Panc1 (cell line): ENCODE data around the gene MPPE1. TPM values are rescaled to one million over a fixed set of nuclear protein-coding genes. Genes with fewer than 3 reads are reported as not detected.
A peak's percentile ranks its signal among the peaks of the same experiment; 100 is the strongest.

Experiments
- ATAC-seq: fragments of 200-7000 bp; cut with Tn5 transposase; 2 replicates; pipeline ENCODE4 v1.9.1; 2020; ENCODE audit warnings: mild to moderate bottlenecking, moderate library complexity
- BruUV-seq: library from RNA; stranded (reverse); fragments of 400-500 nt; replicated peaks from 2 replicates; lab custom pipeline; 2021; lab: Mats Ljungman, UMichigan
- CTCF ChIA-PET: fragments of 300-600 bp; sonication (Branson Sonifier 250); formaldehyde crosslinking; loops from one replicate; lab custom pipeline; 2022; ENCODE audit warnings: antibody characterized with exemption; lab: Charles Lee
- POLR2A ChIA-PET: fragments of 300-600 bp; sonication (Branson Sonifier 250); formaldehyde crosslinking; loops from one replicate; lab custom pipeline; 2022; ENCODE audit warnings: antibody characterized with exemption; lab: Charles Lee
- DNase-seq: peaks from one replicate; pipeline ENCODE4 v3.0.0-alpha.2; 2010; ENCODE audit warnings: low read depth, low spot score
- H3K27ac ChIP-seq: 2 replicates; pipeline ENCODE4 v1.5.1; 2011; ENCODE audit warnings: mild to moderate bottlenecking, low read length, inconsistent platforms
- H3K27me3 ChIP-seq: fragments of 200-500 bp; sonication (Bioruptor generic); 2 replicates; pipeline ENCODE4 v1.6.0; 2014; ENCODE audit warnings: low read length, inconsistent platforms; ENCODE audit not compliant: control insufficient read depth, insufficient read depth
- H3K36me3 ChIP-seq: fragments of 200-500 bp; sonication (Bioruptor generic); 2 replicates; pipeline ENCODE4 v1.5.1; 2014; ENCODE audit warnings: inconsistent platforms, mild to moderate bottlenecking, low read length, moderate library complexity; ENCODE audit not compliant: control insufficient read depth, insufficient read depth
- H3K4me1 ChIP-seq: 2 replicates; pipeline ENCODE4 v1.5.1; 2011; ENCODE audit warnings: inconsistent platforms, mild to moderate bottlenecking, low read length, moderate library complexity; ENCODE audit not compliant: control insufficient read depth, insufficient read depth
- H3K4me3 ChIP-seq, 2 experiments: 2 replicates each; pipeline ENCODE4 v1.5.1; 2011 to 2012; ENCODE audit warnings: low read depth in 2 of 2, low read length in 2 of 2, mild to moderate bottlenecking in 2 of 2, inconsistent platforms in 1 of 2, moderate library complexity in 1 of 2
- H3K9me3 ChIP-seq: fragments of 200-500 bp; sonication (Bioruptor generic); 2 replicates; pipeline ENCODE4 v1.5.1; 2014; ENCODE audit warnings: low read depth, mild to moderate bottlenecking, inconsistent platforms, low read length, moderate library complexity; ENCODE audit not compliant: control insufficient read depth, insufficient read depth
- CTCF ChIP-seq: fragments of 450-650 bp; IDR thresholded peaks from 2 replicates; pipeline ENCODE4 v1.5.1; 2017; ENCODE audit warnings: mild to moderate bottlenecking
- POLR2AphosphoS5 ChIP-seq: IDR thresholded peaks from 2 replicates; pipeline ENCODE4 v1.6.1; 2012; ENCODE audit warnings: mild to moderate bottlenecking, low read depth, low read length, moderate library complexity
- REST ChIP-seq, 2 experiments: IDR thresholded peaks; 2 replicates each; pipeline ENCODE4 v1.6.1; 2011 to 2012; ENCODE audit warnings: low read depth in 2 of 2, control low read depth in 1 of 2, low read length in 1 of 2, mild to moderate bottlenecking in 1 of 2, moderate library complexity in 1 of 2; ENCODE audit not compliant: insufficient read depth in 1 of 2
- SIN3A ChIP-seq: IDR thresholded peaks from 2 replicates; pipeline ENCODE4 v1.6.1; 2012; ENCODE audit warnings: low read depth, mild to moderate bottlenecking, low read length, moderate library complexity, borderline replicate concordance; ENCODE audit not compliant: insufficient read depth
- TCF7L2 ChIP-seq: IDR thresholded peaks from 2 replicates; pipeline ENCODE4 v1.6.1; 2011; ENCODE audit warnings: mild to moderate bottlenecking, low read depth, low read length, inconsistent platforms
- in situ Hi-C: cut with HindIII; loops from 2 replicates; pipeline ENCODE4 v1.10.0; 2016; ENCODE audit warnings: low sequenced_read_pairs, low pct_unique_long_range_greater_than_20kb
- intact Hi-C: fragments of 100-400 bp; cut with micrococcal nuclease; formaldehyde crosslinking; loops from one replicate; pipeline ENCODE4 v1.10.0; 2022; ENCODE audit not compliant: unreplicated experiment
- total RNA-seq: library from RNA; stranded (reverse); gene quantifications from one replicate; pipeline ENCODE4 v1.2.1, GENCODE V29; 2021; ENCODE audit not compliant: unreplicated experiment

Gene MPPE1
- total RNA-seq, 1 experiment from 2014 or later = 37.1 TPM

GRCh38 chr18:11868230-11868629 is 39.9 kb downstream of the MPPE1 start:
- intact Hi-C loops = no loop called here
- no peak for TF ChIP-seq SIN3A
- TF ChIP-seq TCF7L2 = no peak
- no peak for TF ChIP-seq REST (IDR thresholded peaks at IDR 0.05; ENCODE audit: insufficient read depth in 1 of 2, low read depth in 2 of 2, low read length in 1 of 2)
- no peak for TF ChIP-seq CTCF
- TF ChIP-seq POLR2AphosphoS5 = no peak
- no peaks in the 10 kb centered on the region for H3K27me3 ChIP-seq
- H3K4me1 ChIP-seq = no peaks in the 10 kb centered on the region
- no peak for DNase-seq
- BruUV-seq = no TSS peak
- no peaks in the 10 kb centered on the region for H3K9me3 ChIP-seq
- ATAC-seq = no peak
- no peak overlapping the region for H3K27ac ChIP-seq
- H3K36me3 ChIP-seq = no peaks in the 10 kb centered on the region
- ChIA-PET POLR2A (no interaction called here), CTCF (no interaction called here)
- in situ Hi-C loops = no loop called here
- no peak overlapping the region for H3K4me3 ChIP-seq

- no peaks in the 10 kb centered on the region for H3K36me3 ChIP-seq
- BruUV-seq = no TSS peak
- no peak for TF ChIP-seq SIN3A
- no peak for TF ChIP-seq POLR2AphosphoS5
- TF ChIP-seq REST (IDR thresholded peaks at IDR 0.05; ENCODE audit: insufficient read depth in 1 of 2, low read depth in 2 of 2, low read length in 1 of 2) = no peak
- TF ChIP-seq CTCF = no peak
- TF ChIP-seq TCF7L2 = no peak
- H3K4me1 ChIP-seq = no peaks in the 10 kb centered on the region
- no peak overlapping the region for H3K4me3 ChIP-seq
- ChIA-PET POLR2A (no interaction called here), CTCF (no interaction called here)
- 0 out of 2 replicates have a peak, but pooled peaks have one; percentile 48 for ATAC-seq
- intact Hi-C loops (no loop called here), in situ Hi-C loops (no loop called here)
- H3K27me3 ChIP-seq = no peaks in the 10 kb centered on the region
- no peaks in the 10 kb centered on the region for H3K9me3 ChIP-seq
- H3K27ac ChIP-seq = no peak overlapping the region
- DNase-seq = no peak
Observed at GRCh38 chr18:11866764-11867163, 41.4 kb downstream of the MPPE1 start.
